Activated CD4-positive, CD25-positive, alpha-beta regulatory T cell treated with anti-CD3 and anti-CD28 coated beads, Interleukin-2, amount 50 U/mL, for 24 hours (primary cell): ENCODE results near the gene ERN2.
A peak's percentile ranks its signal among the peaks of the same experiment; 100 is the strongest.

Experiments used
- ATAC-seq, 2 donors: fragments of 150-1000 bp; cut with Tn5 transposase; one replicate each; pipeline ENCODE4 v1.10.0; 2021; ENCODE audit warnings: mild to moderate bottlenecking in 1 of 2, moderate library complexity in 1 of 2

ERN2 gene

DNA sequence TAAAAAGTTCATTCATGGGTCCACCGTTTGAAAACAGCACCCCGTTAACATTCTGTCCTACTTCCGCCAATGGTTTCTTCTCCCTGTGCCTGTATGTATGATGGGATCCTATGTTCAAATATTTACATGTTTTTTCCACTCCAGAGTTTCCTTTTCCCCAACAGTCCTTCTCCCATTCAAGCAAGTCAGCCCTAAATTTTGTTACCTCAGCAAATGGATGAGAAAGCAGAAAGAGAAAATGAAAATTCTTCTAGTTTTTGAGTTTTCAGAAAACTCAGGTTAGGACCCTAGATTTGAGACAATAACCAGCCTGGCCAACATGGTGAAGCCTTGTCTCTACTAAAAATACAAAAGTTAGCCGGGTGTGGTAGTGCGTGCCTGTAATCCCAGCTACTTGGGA is 3.5 kb upstream of the ERN2 start:
- no peak for ATAC-seq

DNA sequence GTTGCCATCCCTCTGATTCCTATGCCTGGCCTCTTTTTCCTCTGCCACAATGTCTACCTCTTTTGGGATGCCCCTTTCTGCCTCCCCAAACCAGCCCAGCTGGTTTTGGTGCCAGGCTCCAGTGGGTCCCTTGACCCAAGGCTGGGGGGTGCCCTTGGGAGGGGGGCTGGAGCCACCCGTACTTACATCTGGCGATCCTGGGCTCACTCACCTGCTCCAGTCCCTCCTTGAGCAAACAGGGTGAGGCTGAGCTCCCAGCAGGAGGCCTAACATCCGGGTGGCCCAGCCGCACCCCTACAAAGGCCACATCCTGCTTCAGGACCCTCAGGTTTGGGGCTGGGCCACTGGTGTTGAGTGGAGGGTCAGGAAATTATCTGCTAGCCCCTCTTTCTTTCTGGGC is 1.2 kb downstream of the ERN2 start:
- no peak for ATAC-seq

DNA sequence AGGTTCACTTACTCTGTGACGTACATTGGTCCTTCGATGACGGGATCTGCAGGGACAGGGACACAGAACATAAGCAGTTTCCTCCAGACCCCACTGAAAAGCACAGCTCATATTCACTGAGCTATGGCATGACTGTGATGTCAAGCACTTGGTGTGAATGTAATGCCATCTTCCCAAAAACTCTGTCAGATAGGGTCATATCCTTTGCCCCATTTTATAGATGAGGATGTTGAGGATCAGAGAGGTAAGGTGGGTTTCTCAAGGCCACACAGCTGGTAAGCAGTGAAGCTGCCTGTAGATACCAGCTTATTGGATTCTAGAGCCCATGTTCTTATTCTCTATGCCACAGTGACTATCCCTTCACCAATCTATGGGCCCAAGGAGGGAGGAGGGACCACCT is 2.5 kb downstream of the ERN2 start:
- ATAC-seq = no peak

DNA sequence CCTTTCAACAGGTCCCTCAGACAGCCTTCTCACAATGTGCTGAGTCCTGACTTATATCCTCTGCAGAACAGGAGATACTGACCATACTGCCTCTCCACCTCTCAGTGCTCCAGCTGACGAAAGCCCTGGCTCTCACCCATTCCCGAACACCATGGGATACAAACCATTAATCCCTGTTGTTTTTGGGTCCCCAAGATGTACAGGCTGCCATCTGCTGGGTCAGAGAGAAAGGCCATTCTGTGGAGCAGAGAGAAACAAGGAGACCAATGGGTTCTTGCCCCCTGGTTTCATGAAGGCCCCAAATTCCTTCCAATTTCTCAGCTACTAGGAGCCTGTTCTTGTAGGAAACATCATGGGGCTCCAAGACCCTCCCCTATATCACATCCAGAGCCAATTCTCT is 3.0 kb downstream of the ERN2 start:
- ATAC-seq = no peak

DNA sequence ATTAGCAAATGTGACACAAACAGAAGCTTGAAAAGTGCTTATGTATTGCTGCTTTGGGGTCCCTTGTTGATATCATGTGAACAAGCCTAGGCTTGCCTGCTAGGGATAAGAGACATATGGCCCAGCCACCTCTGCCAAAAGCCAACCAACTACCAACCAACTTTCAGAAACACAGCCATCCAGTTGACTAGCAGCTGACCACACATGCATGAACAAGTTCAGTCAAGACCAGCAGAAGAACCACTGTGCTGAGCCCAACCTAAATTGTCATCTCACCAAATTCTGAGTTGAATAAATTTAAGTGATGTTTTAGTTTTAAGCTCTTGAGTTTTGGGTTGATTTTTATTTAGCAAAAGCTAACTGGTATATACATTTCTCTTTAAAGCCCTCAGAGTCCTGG is 3.5 kb downstream of the ERN2 start:
- ATAC-seq = no peak

DNA sequence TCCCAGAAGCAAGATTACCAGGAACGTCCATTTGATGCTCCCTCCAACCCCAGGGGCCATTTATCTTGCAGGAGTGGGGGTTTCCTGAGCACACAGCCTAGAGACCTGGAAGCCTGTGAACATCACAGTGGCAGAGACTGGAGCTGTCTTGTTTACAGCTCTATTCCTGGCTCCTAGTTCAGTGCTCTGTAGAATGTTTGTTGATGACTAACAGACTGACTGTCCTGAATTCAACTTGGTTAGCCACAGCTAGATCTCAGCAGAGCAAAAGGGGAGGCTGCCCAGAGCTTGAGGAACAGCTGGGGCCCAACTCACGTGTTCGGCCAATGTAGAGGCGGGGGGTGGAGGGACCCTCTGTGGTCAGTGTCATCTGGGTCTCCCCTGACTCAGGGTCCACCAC is 6.6 kb downstream of the ERN2 start:
- no peak for ATAC-seq

DNA sequence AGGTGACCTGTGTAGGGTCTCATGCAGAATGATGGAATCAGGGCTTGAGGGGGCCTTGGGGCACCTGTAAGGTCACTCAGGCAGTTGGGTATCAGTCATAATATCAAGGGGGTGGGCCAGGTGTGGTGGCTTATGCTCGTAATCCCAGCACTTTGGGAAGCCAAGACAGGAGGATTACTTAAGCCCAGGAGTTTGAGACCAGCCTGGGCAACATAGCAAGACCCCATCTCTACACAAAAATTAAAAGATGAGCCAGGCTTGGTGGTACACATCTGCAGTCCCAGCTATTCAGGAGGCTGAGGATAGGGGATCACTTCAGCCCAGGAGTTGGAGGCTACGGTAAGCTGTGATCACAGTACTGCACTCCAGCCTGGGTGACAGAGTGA is 7.5 kb downstream of the ERN2 start:
- ATAC-seq = no peak

DNA sequence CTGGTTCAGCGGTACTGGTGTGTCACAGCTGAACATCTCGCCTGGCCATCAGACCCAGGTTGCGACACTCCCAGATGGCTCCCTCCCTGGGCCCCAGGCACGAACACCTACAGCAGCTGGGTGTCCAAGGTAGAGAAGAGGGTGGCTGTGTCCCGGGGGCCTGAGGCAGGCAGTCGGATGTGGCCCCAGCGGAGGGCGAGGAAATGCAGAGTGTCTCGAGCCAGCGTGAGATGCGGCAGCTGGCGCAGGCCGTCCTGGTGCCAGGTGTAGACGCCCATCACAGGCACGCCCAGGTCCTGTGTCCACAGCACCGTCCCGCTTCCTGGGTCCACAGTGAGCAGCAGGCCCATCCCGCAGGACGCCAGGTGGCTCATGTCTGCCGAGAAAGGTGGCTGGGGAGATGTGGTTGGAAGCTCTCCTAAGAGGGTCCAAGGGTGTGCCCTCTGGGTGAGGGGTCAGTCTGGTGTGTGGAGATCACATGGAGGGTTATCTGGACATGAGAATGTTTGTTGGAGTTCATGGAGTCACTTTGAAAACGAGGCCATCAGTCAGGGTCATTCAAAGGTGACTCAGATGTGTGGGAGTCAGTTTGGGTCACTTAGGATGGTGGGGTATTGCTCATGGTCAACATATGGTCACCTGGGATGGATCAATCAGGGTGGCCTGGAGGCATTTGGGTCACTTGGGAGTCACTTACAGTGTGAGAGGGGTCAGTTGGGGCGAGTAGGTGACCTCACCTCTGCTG is 8.1 kb downstream of the ERN2 start:
- ATAC-seq = no peak

DNA sequence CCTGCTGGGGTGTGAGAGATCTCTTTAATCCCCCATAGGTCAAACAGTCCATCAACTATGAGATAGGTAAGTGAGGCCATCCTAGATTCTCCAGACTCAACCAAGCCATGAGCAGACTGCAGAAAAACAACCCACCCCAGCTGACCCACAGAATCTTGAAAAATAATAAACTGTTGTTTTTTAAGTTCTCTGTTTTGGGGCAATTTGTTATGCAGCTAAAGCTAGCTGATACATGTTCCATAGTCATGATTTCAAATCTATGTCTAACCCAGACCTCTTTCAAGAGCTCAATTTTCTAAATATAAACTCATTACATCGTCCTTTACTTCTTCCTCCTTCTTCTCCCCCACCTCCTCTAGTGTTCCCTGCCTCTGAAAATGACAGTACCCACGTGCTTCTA is 10.1 kb downstream of the ERN2 start:
- no peak for ATAC-seq

DNA sequence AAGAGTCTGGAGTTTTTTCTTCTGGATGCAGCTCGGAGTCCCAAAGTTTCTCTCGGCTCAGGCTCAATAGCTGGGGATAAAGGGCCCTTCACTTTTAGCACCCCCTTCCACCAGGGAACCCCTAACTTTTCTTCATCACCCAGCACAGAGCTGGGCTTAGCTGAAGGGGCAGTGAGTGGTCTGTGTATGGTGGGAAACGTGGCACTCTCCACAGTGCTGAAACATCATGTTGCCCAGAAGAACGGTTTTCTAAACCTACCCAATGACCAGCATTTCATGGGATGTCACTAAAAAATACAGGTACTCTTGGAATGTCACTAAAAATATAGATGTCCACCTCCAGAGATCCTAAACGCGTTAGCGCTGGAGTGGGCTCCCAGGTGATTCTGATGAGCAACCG is 12.0 kb downstream of the ERN2 start:
- no peak for ATAC-seq

DNA sequence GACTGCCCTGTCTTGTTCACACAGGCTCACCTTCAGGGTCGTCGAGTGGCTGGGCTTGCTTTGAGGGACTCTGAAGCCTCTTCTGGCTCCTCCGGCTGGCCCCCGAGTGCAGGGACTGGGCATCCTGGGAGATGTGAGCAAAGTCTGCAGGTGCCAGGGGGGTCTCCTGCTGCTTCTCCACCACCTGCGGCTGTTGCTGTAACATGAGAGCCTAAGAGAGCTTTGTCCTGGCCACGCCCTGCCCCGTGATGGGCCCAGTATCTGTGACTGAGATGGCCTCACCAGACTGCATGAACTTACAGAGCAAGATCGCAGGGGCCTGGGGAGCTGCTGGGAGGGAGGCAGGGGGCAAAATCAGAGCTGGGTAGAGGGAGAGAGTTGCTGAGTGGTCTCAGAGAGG is 12.5 kb downstream of the ERN2 start:
- no peak for ATAC-seq

DNA sequence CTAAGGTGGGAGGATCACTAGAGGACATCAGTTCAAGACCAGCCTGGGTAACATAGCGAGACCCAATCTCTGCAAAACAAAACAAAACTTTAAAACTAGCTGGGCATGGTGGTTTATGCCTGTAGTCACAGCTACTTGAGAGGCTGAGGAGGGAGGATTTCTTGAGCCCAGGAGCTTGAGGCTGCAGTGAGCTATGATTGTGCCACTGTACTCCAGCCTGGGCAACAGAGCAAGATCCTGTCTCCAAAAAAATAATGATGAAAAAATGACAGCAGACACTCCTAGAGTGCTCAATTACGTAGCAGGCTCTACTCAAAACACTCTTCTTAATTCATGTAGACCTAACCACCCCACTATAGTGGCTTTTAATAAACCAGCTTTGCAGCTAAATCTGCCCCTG is 12.9 kb downstream of the ERN2 start:
- no peak for ATAC-seq

DNA sequence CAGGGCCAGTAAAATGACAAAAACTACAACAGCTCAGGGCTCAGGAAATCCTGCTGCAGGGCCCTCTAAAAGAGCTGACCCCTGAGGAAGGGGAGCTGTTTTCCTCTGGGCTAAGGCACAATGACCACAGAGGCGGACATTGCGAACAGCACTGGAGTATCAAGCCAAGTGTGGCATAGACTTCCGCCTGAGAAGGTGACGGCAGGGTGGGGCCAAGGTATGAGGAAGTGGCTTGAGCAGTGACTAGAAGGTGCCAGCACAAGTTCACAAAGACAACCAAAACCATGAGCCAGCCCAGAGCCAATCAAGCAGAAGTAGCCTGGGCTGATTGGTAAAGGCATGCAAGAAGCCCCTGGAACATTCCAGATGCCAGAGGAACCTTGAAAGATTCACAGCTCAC is 13.9 kb downstream of the ERN2 start:
- ATAC-seq = peak in 1 of 2 donors; percentile 43

DNA sequence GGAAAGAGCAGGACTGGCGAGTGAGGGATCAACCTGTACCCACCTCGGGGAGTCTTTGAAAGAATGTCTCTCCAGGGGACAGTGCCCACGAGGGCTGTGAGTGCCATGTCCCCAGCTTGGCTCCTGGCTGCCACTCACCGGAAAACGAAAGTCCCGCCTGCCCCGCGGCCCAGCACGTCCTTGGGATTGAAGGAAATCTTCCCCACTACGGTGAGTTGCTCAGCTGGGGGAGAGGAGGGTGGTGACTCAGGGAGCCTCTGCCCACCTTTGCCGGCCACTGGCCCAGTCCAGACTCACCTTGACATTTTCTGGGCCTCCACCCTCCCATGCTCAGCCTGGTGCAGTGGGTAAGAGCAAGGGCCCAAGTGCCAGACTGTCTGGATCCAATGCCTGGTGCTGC is 17.3 kb downstream of the ERN2 start:
- ATAC-seq = no peak

DNA sequence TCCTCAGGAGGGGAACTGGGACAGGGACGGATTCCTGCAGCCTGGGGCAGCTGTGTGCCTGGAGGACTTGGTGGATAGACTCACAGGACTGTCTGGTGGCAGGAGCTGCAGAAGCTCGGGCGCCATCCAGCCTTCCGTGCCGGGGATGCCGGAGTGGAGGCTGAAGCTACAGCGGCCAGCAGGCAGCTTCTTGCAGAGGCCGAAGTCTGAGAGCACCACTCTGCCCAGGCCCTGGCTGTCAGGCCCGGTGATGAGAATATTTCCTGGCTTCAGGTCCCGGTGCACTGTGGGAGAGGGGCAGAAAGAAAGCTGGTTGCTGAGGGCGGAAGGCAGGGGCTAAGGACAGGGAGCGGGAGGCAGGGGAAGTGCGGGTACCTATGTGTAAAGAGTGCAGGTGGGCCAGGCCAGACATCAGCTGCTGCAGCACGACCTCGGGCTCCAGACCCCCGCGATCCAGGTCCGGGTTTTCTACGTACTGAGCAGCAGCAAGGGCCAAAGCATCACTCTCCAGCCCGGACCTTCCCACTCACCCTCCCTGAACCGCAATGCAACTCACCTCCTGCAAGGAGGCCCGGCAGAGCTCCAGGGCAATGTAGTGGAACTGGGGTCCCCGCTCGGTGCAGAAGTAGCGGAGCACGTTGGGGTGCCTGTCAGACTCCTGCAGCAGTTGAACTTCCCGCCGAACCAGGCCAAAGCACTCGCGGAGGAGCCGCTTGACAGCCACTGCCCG is 18.2 kb downstream of the ERN2 start:
- ATAC-seq = no peak

DNA sequence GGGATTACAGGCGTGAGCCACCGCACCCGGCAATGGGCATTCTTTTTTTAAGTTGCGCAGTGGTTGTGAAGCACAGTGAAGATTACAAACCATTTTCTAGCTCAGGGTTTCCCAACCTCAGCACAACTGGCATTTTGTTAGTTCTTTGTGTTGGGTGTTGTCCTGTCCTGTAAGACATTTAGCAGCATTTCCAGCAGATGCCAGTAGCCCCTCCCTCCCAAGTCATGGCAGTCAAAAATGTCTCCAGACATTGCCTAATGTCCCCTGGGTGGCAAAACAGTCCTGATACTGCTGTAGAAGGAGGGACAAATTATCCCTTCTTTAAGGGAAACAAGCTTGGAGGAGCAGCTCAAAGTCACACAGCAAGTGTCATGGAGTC is 18.8 kb downstream of the ERN2 start:
- no peak for ATAC-seq

DNA sequence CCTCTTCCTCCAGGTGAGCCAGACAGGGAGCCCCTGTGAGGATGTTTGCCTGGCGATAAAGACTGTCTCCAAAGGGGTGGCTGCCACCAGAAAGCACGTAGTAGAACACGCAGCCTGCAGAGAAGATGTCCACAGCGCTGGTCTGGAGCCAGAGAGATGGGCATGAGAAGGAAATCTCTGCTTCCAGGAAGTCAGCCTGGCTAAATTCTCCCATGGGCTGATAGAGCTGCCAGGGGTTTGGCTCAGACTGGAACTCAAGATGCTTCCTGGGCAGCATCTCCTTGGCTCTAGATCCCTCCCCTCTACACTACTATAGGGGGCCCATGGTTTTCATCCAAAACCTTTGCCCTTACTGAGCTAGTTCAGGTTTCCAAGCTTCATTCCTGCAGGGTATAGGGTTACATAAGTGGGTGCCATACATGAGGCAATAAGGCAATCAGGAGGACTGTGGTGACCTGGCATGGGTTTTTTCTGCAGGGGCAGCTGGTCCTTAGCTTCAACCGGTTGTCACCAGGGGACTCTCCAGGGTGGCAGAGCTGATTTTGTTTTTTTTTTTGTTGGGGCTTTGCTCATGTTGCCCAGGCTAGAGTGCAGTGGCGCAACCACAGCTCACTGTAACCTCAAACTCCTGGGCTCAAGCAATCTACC is 20.7 kb downstream of the ERN2 start:
- no peak for ATAC-seq

DNA sequence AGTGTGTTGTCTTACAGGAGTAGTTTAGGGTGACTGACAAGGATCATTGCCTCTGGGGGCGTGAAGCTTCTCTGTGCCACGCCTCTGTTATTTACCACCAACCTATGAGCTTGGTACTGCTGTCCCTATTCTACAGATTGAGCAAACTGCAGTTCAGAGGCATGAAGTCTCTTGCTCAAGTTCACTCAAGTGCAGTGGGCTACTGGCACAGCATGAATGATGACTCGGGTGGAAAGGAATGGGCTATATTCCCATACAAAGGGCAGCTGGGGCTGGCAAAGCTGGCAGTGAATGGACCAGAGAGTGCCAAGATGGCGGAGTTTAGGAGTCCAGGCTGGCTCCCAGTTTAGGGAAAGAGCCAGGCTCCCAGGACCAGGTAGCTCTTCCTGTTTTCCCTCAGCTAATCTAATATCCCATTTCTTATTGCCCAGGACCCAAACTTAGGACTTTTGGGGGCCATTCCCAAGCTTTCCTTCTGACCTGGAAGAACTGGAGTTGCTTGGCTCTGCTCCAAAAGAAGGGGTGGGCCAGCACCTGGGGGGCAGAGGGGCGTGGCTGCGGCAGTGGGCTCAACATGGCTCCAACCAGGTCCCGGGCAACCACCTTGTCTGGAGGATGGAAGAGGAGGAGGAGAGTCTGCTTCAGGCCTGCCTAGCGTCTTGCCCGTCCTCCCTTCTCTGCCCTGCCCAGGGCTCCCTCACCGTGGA is 21.4 kb downstream of the ERN2 start:
- no peak for ATAC-seq

DNA sequence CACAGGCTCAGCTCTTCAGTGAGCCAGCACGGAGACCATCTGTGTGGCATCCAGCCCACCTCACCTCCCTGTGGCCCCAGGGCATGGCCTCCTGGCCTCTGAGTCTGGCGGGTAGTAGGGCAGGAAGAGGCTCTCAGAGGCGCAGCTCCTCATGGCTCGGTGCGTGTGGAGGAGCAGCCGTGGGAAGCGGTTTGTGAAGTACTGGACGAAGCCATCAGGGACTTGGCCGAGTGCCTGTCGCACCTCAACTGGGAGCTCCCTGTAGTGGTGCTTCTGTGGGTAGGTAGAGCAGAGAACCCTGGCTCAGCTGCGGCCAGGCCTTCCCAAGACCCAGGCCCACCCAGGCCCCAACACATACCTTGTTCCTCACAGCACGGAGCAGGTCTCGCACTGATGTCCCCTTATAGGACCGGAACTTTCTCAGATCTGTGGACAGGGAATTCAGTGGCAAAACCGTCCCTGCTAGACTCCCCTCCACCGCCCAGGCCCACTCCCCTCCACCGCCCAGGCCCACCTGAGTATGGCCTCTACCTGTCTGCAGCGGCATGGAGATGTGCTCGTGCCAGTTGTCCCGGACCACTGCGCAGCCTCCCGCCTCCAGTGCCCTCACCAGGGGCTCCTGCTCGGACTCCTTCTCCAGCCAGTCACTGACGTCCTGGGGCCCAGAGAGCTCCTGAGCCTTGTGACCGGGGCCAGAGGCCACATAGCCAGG is 22.1 kb downstream of the ERN2 start:
- ATAC-seq = no peak

DNA sequence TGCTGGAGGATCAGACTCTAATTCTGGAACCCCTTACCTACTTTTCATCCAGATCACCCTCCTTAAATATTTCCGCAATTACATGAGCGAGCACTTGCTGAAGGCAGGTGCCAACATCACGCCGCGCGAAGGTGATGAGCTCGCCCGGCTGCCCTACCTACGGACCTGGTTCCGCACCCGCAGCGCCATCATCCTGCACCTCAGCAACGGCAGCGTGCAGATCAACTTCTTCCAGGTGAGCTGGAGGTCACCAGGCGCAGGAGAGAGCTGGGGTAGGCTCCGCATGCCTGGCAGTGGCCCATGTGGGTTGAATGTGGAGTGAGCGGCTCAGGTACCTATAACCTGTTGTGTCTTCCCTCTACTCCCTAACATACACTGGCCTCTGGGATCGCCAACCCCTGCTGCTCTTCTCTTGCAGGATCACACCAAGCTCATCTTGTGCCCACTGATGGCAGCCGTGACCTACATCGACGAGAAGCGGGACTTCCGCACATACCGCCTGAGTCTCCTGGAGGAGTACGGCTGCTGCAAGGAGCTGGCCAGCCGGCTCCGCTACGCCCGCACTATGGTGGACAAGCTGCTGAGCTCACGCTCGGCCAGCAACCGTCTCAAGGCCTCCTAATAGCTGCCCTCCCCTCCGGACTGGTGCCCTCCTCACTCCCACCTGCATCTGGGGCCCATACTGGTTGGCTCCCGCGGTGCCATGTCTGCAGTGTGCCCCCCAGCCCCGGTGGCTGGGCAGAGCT is 23.4 kb downstream of the ERN2 start:
- ATAC-seq = no peak

DNA sequence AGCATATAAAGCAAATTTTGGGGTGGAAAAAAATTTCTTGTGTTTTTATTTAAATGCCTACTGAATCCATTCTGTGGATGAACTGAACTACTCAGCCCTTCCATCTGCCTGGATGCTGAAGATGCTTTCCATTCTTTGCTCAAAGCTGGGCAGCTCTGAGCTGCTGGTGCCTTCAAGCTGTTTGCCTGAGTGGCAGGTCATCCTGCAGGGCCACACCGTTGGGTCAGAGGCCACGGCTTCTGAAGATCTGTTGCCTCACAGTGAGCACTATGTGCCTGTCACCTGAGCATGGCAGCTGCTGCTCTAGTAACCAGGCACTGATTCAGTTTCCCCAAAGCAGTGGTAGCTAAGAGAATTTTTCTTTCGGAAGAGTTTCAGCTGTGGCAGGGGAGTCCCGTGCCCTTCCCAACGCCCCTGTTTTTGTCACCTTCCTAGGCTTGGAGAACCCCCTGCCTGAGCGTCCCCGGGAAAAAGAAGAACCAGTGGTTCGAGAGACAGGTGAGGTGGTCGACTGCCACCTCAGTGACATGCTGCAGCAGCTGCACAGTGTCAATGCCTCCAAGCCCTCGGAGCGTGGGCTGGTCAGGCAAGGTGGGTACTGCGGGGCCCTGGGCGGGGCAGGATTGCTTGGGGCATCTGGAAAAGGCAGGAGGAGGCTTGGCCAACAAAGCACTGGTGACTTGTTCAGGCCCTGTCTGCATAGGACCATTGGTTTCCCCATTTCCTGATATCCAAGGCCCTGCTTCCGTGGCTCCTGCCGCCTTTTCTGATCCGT is 25.8 kb downstream of the ERN2 start:
- no peak for ATAC-seq
